ENCODE data around the gene JDP2.

JDP2 gene

GRCh38 chr14:75520852-75521251 lies 93.0 kb downstream of the JDP2 start:
- no peak for DNase-seq

GRCh38 chr14:75521415-75522199 lies 93.8 kb downstream of the JDP2 start:
- no peak for DNase-seq

- DNase-seq: peak; percentile 74 to 84
Observed at GRCh38 chr14:75522224-75522982, 94.6 kb downstream of the JDP2 start, which contains the start of gene BATF. Gene BATF, plus strand, starts transcription at chr14:75522469. Its CDS starts 214 bp downstream, at chr14:75522683.

GRCh38 chr14:75522983-75523318 lies 95.1 kb downstream of the JDP2 start:
- DNase-seq: no peak

Data from CD4-positive, alpha-beta T cell treated with Interleukin-1 beta for 1 hour (primary cell).